B cell (primary cell): ENCODE results near the gene DDA1. TPM values are rescaled to one million over a fixed set of nuclear protein-coding genes. Genes with fewer than 3 reads are reported as not detected.

ENCODE experiments used
- ATAC-seq: fragments of 200-7000 bp; cut with Tn5 transposase; one replicate; pipeline ENCODE4 v1.10.0; 2021; ENCODE audit warnings: low read depth, mild to moderate bottlenecking, moderate number of reproducible peaks, moderate library complexity
- CTCF ChIA-PET: fragments of 350-600 bp; sonication (Branson Sonifier 250); formaldehyde crosslinking; loops from one replicate; lab custom pipeline; 2021; ENCODE audit warnings: antibody characterized with exemption, inconsistent platforms; lab: Charles Lee
- POLR2A ChIA-PET: fragments of 350-600 bp; sonication (Branson Sonifier 250); formaldehyde crosslinking; loops from one replicate; lab custom pipeline; 2021; ENCODE audit warnings: antibody characterized with exemption; lab: Charles Lee
- DNase-seq: peaks from one replicate; pipeline ENCODE4 v3.0.0; 2013
- H2AFZ ChIP-seq: 2 replicates; pipeline ENCODE4 v1.6.1; 2012; ENCODE audit warnings: mild to moderate bottlenecking, low read depth, low read length; ENCODE audit not compliant: insufficient read depth, poor library complexity, severe bottlenecking
- H3K27ac ChIP-seq, 2 donors: 1 replicate in 1 of 2; 2 replicates in 1 of 2; pipeline ENCODE4 v1.5.1; 2012 to 2013; ENCODE audit warnings: low read length in 2 of 2, mild to moderate bottlenecking in 2 of 2, moderate library complexity in 1 of 2
- H3K27me3 ChIP-seq, 4 experiments: fragments of 200-600 bp in 1 of 4; sonication (generic) in 1 of 4; replicated peaks in 1 of 4; 1 replicate in 2 of 4; 2 replicates in 2 of 4; pipeline versions ENCODE4 v1.6.1 to v1.7.0; 2013 to 2016; ENCODE audit warnings: low read length in 3 of 4, mild to moderate bottlenecking in 2 of 4, mixed read lengths in 1 of 4, moderate library complexity in 1 of 4; ENCODE audit not compliant: insufficient read depth in 4 of 4, control insufficient read depth in 3 of 4; ENCODE audit errors: control extremely low read depth in 1 of 4
- H3K36me3 ChIP-seq, 2 experiments: replicated peaks in 1 of 2; 1 replicate in 1 of 2; 2 replicates in 1 of 2; pipeline versions ENCODE4 v1.6.1 to v1.7.1; 2013; ENCODE audit warnings: low read length in 1 of 2; ENCODE audit not compliant: insufficient read depth in 2 of 2, control insufficient read depth in 1 of 2; ENCODE audit errors: control extremely low read depth in 1 of 2, extremely low read depth in 1 of 2
- H3K4me1 ChIP-seq, 2 donors: fragments of 200-600 bp in 1 of 2; sonication (generic) in 1 of 2; 1 replicate in 1 of 2; 2 replicates in 1 of 2; pipeline versions ENCODE4 v1.5.1 to v1.6.1; 2013 to 2017; ENCODE audit warnings: low read length in 2 of 2; ENCODE audit not compliant: control insufficient read depth in 2 of 2, insufficient read depth in 2 of 2
- H3K4me2 ChIP-seq: replicated peaks from 2 replicates; pipeline ENCODE3; 2012; ENCODE audit warnings: mild to moderate bottlenecking, low read depth, low read length; ENCODE audit not compliant: poor library complexity, severe bottlenecking
- H3K4me3 ChIP-seq, 5 experiments: fragments of 200-600 bp in 1 of 5; sonication (generic) in 1 of 5; 1 replicate in 3 of 5; 2 replicates in 2 of 5; pipeline versions ENCODE4 v1.5.1 to v1.7.0; 2011 to 2016; ENCODE audit warnings: low read length in 4 of 5, mild to moderate bottlenecking in 4 of 5, low read depth in 2 of 5, control low read depth in 1 of 5, moderate library complexity in 1 of 5; ENCODE audit not compliant: insufficient read depth in 1 of 5; ENCODE audit errors: control extremely low read depth in 1 of 5, extremely low read depth in 1 of 5
- H3K79me2 ChIP-seq: fragments of 200-600 bp; sonication (generic); one replicate; pipeline ENCODE4 v1.6.0; 2016; ENCODE audit warnings: low read length; ENCODE audit not compliant: control insufficient read depth, insufficient read depth
- H3K9ac ChIP-seq: fragments of 200-600 bp; sonication (generic); 2 replicates; pipeline ENCODE4 v1.6.1; 2017; ENCODE audit warnings: mild to moderate bottlenecking, low read length, moderate library complexity
- H3K9me3 ChIP-seq, 3 donors: one replicate each; pipeline versions ENCODE4 v1.6.1 to v1.7.1; 2013; ENCODE audit warnings: low read length in 2 of 3; ENCODE audit not compliant: control insufficient read depth in 2 of 3, insufficient read depth in 1 of 3; ENCODE audit errors: control extremely low read depth in 1 of 3
- H4K20me1 ChIP-seq: 2 replicates; pipeline ENCODE4 v1.6.0; 2012; ENCODE audit warnings: mild to moderate bottlenecking, low read length; ENCODE audit not compliant: insufficient read depth, control insufficient read depth, poor library complexity, severe bottlenecking
- H3K27ac Mint-ChIP-seq: one replicate; pipeline ENCODE4 v1.8.0; 2021; ENCODE audit warnings: mixed read lengths
- H3K27me3 Mint-ChIP-seq: one replicate; pipeline ENCODE4 v1.8.0; 2021; ENCODE audit warnings: mixed read lengths
- H3K4me1 Mint-ChIP-seq: one replicate; pipeline ENCODE4 v1.8.0; 2021; ENCODE audit warnings: mixed read lengths
- H3K4me3 Mint-ChIP-seq: one replicate; pipeline ENCODE4 v1.8.0; 2021; ENCODE audit warnings: mixed read lengths
- H3K9me3 Mint-ChIP-seq: one replicate; pipeline ENCODE4 v1.8.0; 2022; ENCODE audit warnings: mixed read lengths; ENCODE audit not compliant: insufficient read depth
- EZH2 ChIP-seq: IDR thresholded peaks from 2 replicates; pipeline ENCODE4 v1.6.1; 2012; ENCODE audit warnings: borderline replicate concordance, low read depth, mild to moderate bottlenecking, moderate library complexity, low read length; ENCODE audit not compliant: insufficient read depth, poor library complexity, severe bottlenecking
- WGBS: methylation state at CpG from one replicate; pipeline ENCODE4 v1.1.5; 2013; ENCODE audit warnings: missing lambda C conversion rate; ENCODE audit not compliant: insufficient coverage; 5-methylcytosine and 5-hydroxymethylcytosine counted together
- intact Hi-C: fragments of 100-400 bp; cut with micrococcal nuclease; formaldehyde crosslinking; loops from one replicate; pipeline ENCODE4 v1.10.0; 2022
- polyA plus RNA-seq: library from polyadenylated mRNA; depleted of rRNA; stranded (reverse); fragments of >200 nt; gene quantifications from 2 replicates; pipeline ENCODE4 v1.2.3, GENCODE V29; 2012
- total RNA-seq, 2 donors: library from RNA; stranded (reverse); fragments of 120-200 nt in 1 of 2; gene quantifications; 1 replicate in 1 of 2; 2 replicates in 1 of 2; pipeline versions ENCODE4 v1.2.3 to v1.2.4, GENCODE V29; 2013 to 2022
- TF ChIP-seq, protein P1 (sequence below): fragments of 200-600 bp; IDR thresholded peaks from one replicate; pipeline ENCODE4 v1.8.0; 2022; ENCODE audit warnings: antibody characterized with exemption, mild to moderate bottlenecking

Gene DDA1
- total and polyA plus RNA-seq, 2 donors (not counting 1 experiment from before 2014, with no cell fraction given) = 38.4 TPM

DNA sequence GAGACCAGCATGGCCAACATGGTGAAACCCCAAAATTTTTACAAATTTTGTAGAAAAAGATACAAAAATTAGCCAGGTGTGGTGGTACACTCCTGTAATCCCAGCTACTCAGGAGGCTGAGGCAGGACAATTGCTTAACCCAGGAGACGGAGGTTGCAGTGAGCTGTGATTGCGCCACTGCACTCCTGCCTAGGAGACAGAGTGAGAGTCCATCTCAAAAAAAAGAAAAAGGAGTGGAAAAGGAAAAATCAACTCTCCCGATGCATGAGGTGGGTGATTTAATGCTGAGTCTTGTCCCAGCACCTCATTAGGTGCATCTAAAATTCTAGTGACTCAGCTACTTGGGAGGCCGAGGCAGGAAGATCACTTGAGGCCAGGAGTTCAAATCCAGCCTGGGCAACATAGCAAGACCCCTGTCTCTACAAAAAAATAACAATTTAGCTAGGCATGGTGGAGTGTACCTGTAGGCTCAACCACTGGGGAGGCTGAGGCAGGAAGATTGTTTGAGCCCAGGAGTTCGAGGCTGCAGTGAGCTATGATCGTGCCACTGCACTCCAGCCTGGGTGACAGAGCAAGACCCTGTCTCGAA lies 47.8 kb downstream of the DDA1 start:
- no peaks in the 10 kb centered on the region for H4K20me1 ChIP-seq
- no peak overlapping the region for H3K27ac ChIP-seq
- ChIA-PET CTCF (interaction anchor here (1.2 kb wide), 1 partner anchor 29 kb away, joined by 3 read pairs; no protein-coding TSS in a partner anchor), POLR2A (no interaction called here)
- Mint-ChIP-seq H3K27me3 (peaks cover 21% of the 10 kb centered on the region), H3K9me3 (no peaks in the 10 kb centered on the region), H3K27ac (no peak overlapping the region), H3K4me3 (no peak overlapping the region), H3K4me1 (no peaks in the 10 kb centered on the region)
- intact Hi-C loops = no loop called here
- ATAC-seq (no peak), DNase-seq (no peak)
- TF ChIP-seq, protein P1, sequence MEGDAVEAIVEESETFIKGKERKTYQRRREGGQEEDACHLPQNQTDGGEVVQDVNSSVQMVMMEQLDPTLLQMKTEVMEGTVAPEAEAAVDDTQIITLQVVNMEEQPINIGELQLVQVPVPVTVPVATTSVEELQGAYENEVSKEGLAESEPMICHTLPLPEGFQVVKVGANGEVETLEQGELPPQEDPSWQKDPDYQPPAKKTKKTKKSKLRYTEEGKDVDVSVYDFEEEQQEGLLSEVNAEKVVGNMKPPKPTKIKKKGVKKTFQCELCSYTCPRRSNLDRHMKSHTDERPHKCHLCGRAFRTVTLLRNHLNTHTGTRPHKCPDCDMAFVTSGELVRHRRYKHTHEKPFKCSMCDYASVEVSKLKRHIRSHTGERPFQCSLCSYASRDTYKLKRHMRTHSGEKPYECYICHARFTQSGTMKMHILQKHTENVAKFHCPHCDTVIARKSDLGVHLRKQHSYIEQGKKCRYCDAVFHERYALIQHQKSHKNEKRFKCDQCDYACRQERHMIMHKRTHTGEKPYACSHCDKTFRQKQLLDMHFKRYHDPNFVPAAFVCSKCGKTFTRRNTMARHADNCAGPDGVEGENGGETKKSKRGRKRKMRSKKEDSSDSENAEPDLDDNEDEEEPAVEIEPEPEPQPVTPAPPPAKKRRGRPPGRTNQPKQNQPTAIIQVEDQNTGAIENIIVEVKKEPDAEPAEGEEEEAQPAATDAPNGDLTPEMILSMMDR = no peak
- no peak for TF ChIP-seq EZH2
- H3K4me3 ChIP-seq = no peak overlapping the region
- H3K4me2 ChIP-seq = no peak overlapping the region
- H3K9ac ChIP-seq = no peak overlapping the region
- H3K4me1 ChIP-seq = no peaks in the 10 kb centered on the region
- no peak overlapping the region for H2AFZ ChIP-seq
- no peaks in the 10 kb centered on the region for H3K79me2 ChIP-seq
- H3K36me3 ChIP-seq = no peaks in the 10 kb centered on the region
- H3K27me3 ChIP-seq = peaks cover 0 to 15% (median 2%) of the 10 kb centered on the region in 4 experiments
- 93% methylated on average over 3 of the region's 7 CpGs for WGBS
- H3K9me3 ChIP-seq = no peaks in the 10 kb centered on the region

DNA sequence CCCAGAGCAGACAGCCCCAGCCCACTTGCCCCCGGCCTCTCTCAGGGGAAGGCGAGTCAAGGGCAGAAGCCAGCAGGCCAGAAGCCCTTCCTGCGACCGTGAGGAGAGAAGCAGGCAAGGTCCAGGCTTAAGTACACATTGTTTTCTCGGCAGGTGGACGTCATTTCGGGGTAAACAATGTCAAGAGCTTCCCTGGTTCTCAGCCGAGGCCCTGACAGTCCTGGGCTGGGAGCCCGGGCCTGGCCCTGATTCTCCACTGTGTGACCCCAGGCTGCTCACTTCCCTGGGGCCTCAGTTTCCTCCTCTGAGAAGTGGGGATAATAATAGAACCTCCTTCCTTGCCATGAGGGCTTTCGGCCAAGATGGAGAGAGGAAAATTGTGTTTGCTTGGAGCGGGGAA lies 48.4 kb downstream of the DDA1 start:
- Histone ChIP-seq H2AFZ (no peak overlapping the region), H3K27me3 (peaks cover 0 to 10% (median 0%) of the 10 kb centered on the region in 4 experiments), H3K4me1 (no peaks in the 10 kb centered on the region), H3K4me2 (no peak overlapping the region), H3K36me3 (no peaks in the 10 kb centered on the region), H4K20me1 (no peaks in the 10 kb centered on the region), H3K9me3 (no peaks in the 10 kb centered on the region), H3K4me3 (no peak overlapping the region), H3K27ac (no peak overlapping the region), H3K79me2 (no peaks in the 10 kb centered on the region), H3K9ac (no peak overlapping the region)
- Mint-ChIP-seq H3K27me3 (peaks cover 25% of the 10 kb centered on the region), H3K4me1 (no peaks in the 10 kb centered on the region), H3K4me3 (no peak overlapping the region), H3K9me3 (no peaks in the 10 kb centered on the region), H3K27ac (no peak overlapping the region)
- POLR2A ChIA-PET = no interaction called here
- ATAC-seq = no peak
- intact Hi-C loops = no loop called here
- DNase-seq = no peak
- 93% methylated on average over 9 of the region's 11 CpGs for WGBS
- CTCF ChIA-PET = interaction anchor here (1.0 to 1.2 kb wide), 2 partner anchors 10 to 28 kb away, joined by 3 to 4 read pairs; no protein-coding TSS in a partner anchor
- TF ChIP-seq, protein P1 = no peak
- no peak for TF ChIP-seq EZH2
